Subcutaneous abdominal adipose tissue (tissue), 5 donors: ENCODE measurements around the gene DCBLD1.
A peak's percentile ranks its signal among the peaks of the same experiment; 100 is the strongest.

Source experiments
- H3K27ac ChIP-seq: one replicate; pipeline ENCODE4 v1.7.0; 2013; ENCODE audit warnings: low read depth, mild to moderate bottlenecking, inconsistent platforms, low read length, moderate library complexity
- H3K27me3 ChIP-seq, 5 donors: one replicate each; pipeline ENCODE4 v1.7.0; 2013; ENCODE audit warnings: low read length in 5 of 5, inconsistent platforms in 1 of 5; ENCODE audit not compliant: control insufficient read depth in 5 of 5, insufficient read depth in 4 of 5
- H3K36me3 ChIP-seq, 5 donors: one replicate each; pipeline ENCODE4 v1.7.0; 2013; ENCODE audit warnings: low read length in 5 of 5; ENCODE audit not compliant: control insufficient read depth in 5 of 5, insufficient read depth in 5 of 5
- H3K4me1 ChIP-seq, 5 donors: one replicate each; pipeline ENCODE4 v1.7.0; 2013; ENCODE audit warnings: low read length in 5 of 5, mild to moderate bottlenecking in 3 of 5, moderate library complexity in 1 of 5; ENCODE audit not compliant: control insufficient read depth in 5 of 5, insufficient read depth in 5 of 5
- H3K4me3 ChIP-seq, 5 donors: one replicate each; pipeline ENCODE4 v1.7.0; 2013; ENCODE audit warnings: low read length in 5 of 5, low read depth in 1 of 5
- H3K9ac ChIP-seq, 5 donors: one replicate each; pipeline ENCODE4 v1.7.0; 2013; ENCODE audit warnings: low read length in 5 of 5, mild to moderate bottlenecking in 4 of 5, moderate library complexity in 3 of 5
- H3K9me3 ChIP-seq, 5 donors: one replicate each; pipeline ENCODE4 v1.7.0; 2013; ENCODE audit warnings: low read length in 5 of 5; ENCODE audit not compliant: control insufficient read depth in 5 of 5
- donor health status: healthy.
- donor health status: healthy.
- donor health status: healthy.
- donor health status: healthy.
- donor health status: healthy.

DCBLD1 gene

DNA sequence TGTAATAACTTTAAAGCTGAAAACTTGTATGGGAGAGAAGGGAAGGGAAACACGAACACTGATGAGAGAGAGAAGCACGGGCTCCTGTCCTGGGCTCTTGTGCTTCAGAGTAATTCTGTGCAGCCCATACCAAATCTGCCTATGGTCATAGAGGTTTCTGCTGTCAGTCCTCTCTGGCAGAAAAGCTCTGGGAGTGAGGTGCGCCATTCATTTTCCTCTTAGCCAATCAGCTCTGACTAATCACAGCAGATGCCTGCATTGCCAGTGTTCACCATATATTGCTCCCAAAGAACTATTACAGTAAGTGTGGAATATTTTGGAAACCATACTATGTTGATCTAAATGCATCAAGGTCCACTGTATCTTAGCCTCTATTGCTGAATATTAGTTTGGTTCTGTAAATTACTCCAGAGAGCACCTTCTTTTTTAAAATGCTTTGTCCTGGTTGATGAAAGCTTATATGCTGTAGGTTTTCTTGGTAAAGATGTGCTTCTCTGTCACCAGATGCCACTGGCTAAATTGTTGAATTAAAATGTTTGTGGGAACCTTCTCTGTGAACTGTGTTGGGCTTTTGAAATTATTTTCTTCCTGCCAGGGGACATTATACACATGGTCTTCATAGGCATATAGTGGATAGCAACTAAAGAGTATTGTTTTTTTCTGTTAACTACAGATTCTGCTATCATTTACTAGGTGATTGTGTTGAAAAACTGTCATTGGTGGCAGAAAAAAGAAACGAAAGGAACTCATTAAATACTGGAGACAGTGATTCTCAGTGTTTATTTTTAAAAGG, 38.3 kb downstream of the DCBLD1 start:
- no peak overlapping the region for H3K4me3 ChIP-seq
- H3K4me1 ChIP-seq: peaks cover 0 to 3% (median 0%) of the 10 kb centered on the region in 5 donors
- no peaks in the 10 kb centered on the region for H3K27me3 ChIP-seq
- H3K9ac ChIP-seq: no peak overlapping the region
- no peak overlapping the region for H3K27ac ChIP-seq
- H3K9me3 ChIP-seq: no peaks in the 10 kb centered on the region
- H3K36me3 ChIP-seq: peaks cover 0 to 7% (median 2%) of the 10 kb centered on the region in 5 donors

DNA sequence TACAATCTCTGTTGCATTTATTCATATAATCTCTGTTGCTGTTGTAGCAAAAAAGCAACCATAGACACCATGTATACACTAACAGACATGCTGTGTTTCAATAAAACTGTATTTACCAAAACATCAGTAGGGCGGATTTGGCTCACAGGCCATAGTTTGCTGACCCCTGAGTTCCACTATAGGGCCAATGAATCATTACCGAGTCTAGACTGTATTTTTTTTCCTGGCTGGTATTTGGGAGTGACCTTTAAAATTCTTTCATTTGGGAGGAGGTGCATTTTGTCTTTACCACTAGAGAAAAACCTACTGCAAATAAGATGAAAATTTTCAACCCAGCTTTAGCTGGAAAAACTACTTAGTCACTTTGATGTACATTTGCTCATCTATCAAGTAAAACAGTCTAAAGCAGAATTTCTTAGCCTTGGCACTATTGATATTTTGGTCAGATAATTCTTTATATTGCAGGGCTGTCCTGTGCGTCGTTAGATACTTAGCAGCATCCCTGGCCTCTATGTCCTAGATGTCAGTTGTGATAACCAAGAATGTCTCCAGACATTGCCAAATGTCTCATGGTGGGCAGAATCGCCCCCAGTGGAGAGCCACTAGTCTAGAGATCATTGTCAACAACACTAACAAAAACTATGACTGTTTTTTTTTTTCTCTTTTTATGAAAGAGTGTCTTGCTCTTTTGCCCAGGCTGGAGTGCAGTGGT, 39.5 kb downstream of the DCBLD1 start:
- Histone ChIP-seq H3K4me1 (peaks cover 0 to 3% (median 0%) of the 10 kb centered on the region in 5 donors), H3K9ac (no peak overlapping the region), H3K27me3 (no peaks in the 10 kb centered on the region), H3K36me3 (peaks cover 0 to 10% (median 2%) of the 10 kb centered on the region in 5 donors), H3K9me3 (no peaks in the 10 kb centered on the region), H3K27ac (no peak overlapping the region), H3K4me3 (no peak overlapping the region)

GRCh38 chr6:117525607-117526006, 43.1 kb downstream of the DCBLD1 start:
- peaks cover 0 to 10% (median 0%) of the 10 kb centered on the region in 5 donors for H3K36me3 ChIP-seq
- H3K27me3 ChIP-seq: no peaks in the 10 kb centered on the region
- H3K4me1 ChIP-seq: peaks cover 0 to 5% (median 0%) of the 10 kb centered on the region in 5 donors
- no peak overlapping the region for H3K4me3 ChIP-seq
- H3K27ac ChIP-seq: no peak overlapping the region
- no peak overlapping the region for H3K9ac ChIP-seq
- H3K9me3 ChIP-seq: no peaks in the 10 kb centered on the region

DNA sequence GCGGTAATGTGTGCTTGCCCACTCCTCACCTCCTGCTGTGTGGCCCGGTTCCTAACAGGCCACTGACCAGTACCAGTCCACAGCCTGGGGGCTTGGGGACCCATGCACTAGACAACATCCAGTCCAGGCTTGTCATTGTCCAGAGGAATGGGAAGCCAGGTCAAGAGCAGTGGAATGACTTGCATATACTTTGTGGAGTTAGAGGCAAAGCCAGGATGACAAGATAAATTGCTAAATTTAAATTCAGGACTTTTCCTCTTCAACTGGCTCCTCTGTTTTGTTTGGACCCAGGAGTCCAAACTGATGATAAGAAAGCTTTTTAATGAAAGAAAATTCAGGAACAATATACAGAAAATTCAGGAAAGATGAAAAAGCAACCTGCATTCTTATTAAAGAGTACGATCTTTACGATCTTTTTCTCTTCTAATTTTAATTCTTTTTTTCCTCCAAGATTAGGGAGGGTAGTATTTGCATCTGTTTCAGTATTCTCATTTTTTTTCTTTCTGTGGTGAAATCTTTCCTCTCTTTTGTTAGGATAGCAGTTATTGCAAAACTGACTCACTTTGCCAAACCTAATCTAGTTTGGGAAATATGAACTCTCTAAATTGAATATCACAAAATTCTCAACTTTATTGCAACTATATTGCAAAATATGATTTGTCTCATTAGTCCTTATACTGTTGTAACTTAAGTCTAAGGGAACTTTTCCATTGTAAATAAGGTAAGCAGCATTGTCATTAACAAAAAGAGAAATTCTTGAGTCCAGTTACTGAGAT, 48.2 kb downstream of the DCBLD1 start:
- Histone ChIP-seq H3K4me1 (peaks cover 0 to 12% (median 8%) of the 10 kb centered on the region in 5 donors), H3K27ac (peak overlapping the region; percentile 58), H3K27me3 (no peaks in the 10 kb centered on the region), H3K4me3 (no peak overlapping the region), H3K9ac (peak overlapping the region in 1 of 5 donors; percentile 28), H3K36me3 (peaks cover 0 to 8% (median 2%) of the 10 kb centered on the region in 5 donors), H3K9me3 (no peaks in the 10 kb centered on the region)

GRCh38 chr6:117531346-117531745, 48.9 kb downstream of the DCBLD1 start:
- Histone ChIP-seq H3K9ac (peak overlapping the region in 1 of 5 donors; percentile 28), H3K9me3 (no peaks in the 10 kb centered on the region), H3K27ac (peak overlapping the region; percentile 58), H3K36me3 (peaks cover 0 to 7% (median 4%) of the 10 kb centered on the region in 5 donors), H3K4me3 (no peak overlapping the region), H3K27me3 (no peaks in the 10 kb centered on the region), H3K4me1 (peaks cover 0 to 13% (median 8%) of the 10 kb centered on the region in 5 donors)

GRCh38 chr6:117531809-117532725, 49.6 kb downstream of the DCBLD1 start:
- Histone ChIP-seq H3K4me1 (peaks cover 0 to 13% (median 8%) of the 10 kb centered on the region in 5 donors), H3K36me3 (peaks cover 0 to 9% (median 8%) of the 10 kb centered on the region in 5 donors), H3K4me3 (no peak overlapping the region), H3K27me3 (no peaks in the 10 kb centered on the region), H3K9ac (no peak overlapping the region), H3K9me3 (no peaks in the 10 kb centered on the region), H3K27ac (no peak overlapping the region)

- Histone ChIP-seq H3K9ac (no peak overlapping the region), H3K27me3 (no peaks in the 10 kb centered on the region), H3K4me3 (no peak overlapping the region), H3K36me3 (peaks cover 2 to 12% (median 11%) of the 10 kb centered on the region in 5 donors), H3K27ac (no peak overlapping the region), H3K4me1 (peaks cover 0 to 13% (median 8%) of the 10 kb centered on the region in 5 donors), H3K9me3 (no peaks in the 10 kb centered on the region)
These were observed 51.3 kb downstream of the DCBLD1 start for GRCh38 chr6:117533775-117534174.

- H3K4me1 ChIP-seq: peaks cover 0 to 13% (median 8%) of the 10 kb centered on the region in 5 donors
- H3K9me3 ChIP-seq: no peaks in the 10 kb centered on the region
- H3K27me3 ChIP-seq: no peaks in the 10 kb centered on the region
- H3K9ac ChIP-seq: no peak overlapping the region
- H3K36me3 ChIP-seq: peaks cover 2 to 16% (median 12%) of the 10 kb centered on the region in 5 donors
- no peak overlapping the region for H3K4me3 ChIP-seq
- peak overlapping the region; percentile 57 for H3K27ac ChIP-seq
These were observed 52.5 kb downstream of the DCBLD1 start for GRCh38 chr6:117534974-117535373.

GRCh38 chr6:117536317-117536716, 53.8 kb downstream of the DCBLD1 start:
- Histone ChIP-seq H3K36me3 (peaks cover 5 to 25% (median 19%) of the 10 kb centered on the region in 5 donors), H3K9me3 (no peaks in the 10 kb centered on the region), H3K27me3 (no peaks in the 10 kb centered on the region), H3K4me1 (peaks cover 0 to 5% (median 2%) of the 10 kb centered on the region in 5 donors), H3K27ac (no peak overlapping the region), H3K9ac (no peak overlapping the region), H3K4me3 (no peak overlapping the region)
